HCT116 (cell line): Measurements from ENCODE around the gene ZNF438. TPM values are rescaled to one million over a fixed set of nuclear protein-coding genes. Genes with fewer than 3 reads are reported as not detected.
"Not testable (repeated sequence)": the region's sequence is repeated elsewhere in the genome, so short reads cannot be mapped to it uniquely, and the experiment has no call there.

ENCODE experiments used
- ATAC-seq: fragments of 200-7000 bp; cut with Tn5 transposase; 2 replicates; pipeline ENCODE4 v1.9.1; 2020; ENCODE audit warnings: mild to moderate bottlenecking, moderate library complexity
- BruUV-seq: library from RNA; stranded (reverse); fragments of 400-500 nt; replicated peaks from 2 replicates; lab custom pipeline; 2021; lab: Mats Ljungman, UMichigan
- CTCF ChIA-PET: fragments of 300-600 bp; sonication (Branson Sonifier 250); formaldehyde crosslinking; loops from one replicate; lab custom pipeline; 2021; ENCODE audit warnings: antibody characterized with exemption; lab: Charles Lee
- POLR2A ChIA-PET: fragments of 300-600, 350-600 bp; sonication (Branson Sonifier 250); formaldehyde crosslinking; loops from one replicate; lab custom pipeline; 2021; ENCODE audit warnings: antibody characterized with exemption; lab: Charles Lee
- RAD21 ChIA-PET, 2 experiments: fragments of 300-600 bp; sonication (Branson Sonifier 250); formaldehyde crosslinking; loops; one replicate each; lab custom pipeline; 2023; ENCODE audit warnings: low total read pairs in 2 of 2; ENCODE audit not compliant: uncharacterized antibody in 2 of 2, unreplicated experiment in 2 of 2, low non-redundant PET in 1 of 2; lab: Charles Lee
- DNase-seq: peaks from one replicate; pipeline ENCODE4 v3.0.0-alpha.2; 2010; ENCODE audit warnings: low read depth, low spot score
- H2AFZ ChIP-seq: fragments of 200-600 bp; shearing (Covaris generic), sonication (generic); 2 replicates; pipeline ENCODE4 v1.6.1; 2017; ENCODE audit warnings: low read depth, mixed run types, mixed read lengths, antibody characterized with exemption, low read length; ENCODE audit not compliant: poor library complexity, severe bottlenecking
- H3K27ac ChIP-seq: 2 replicates; pipeline ENCODE4 v1.5.1; 2012; ENCODE audit warnings: low read depth, low read length
- H3K27me3 ChIP-seq: fragments of 200-600 bp; sonication (generic); 2 replicates; pipeline ENCODE4 v1.6.1; 2016; ENCODE audit warnings: mixed run types, low read length, mixed read lengths; ENCODE audit not compliant: insufficient read depth
- H3K36me3 ChIP-seq, 2 experiments: fragments of 200-500 bp in 1 of 2; fragments of 200-600 bp in 1 of 2; sonication (Bioruptor generic) in 1 of 2; sonication (generic) in 1 of 2; 2 replicates each; pipeline versions ENCODE4 v1.5.1 to v1.6.1; 2014 to 2016; ENCODE audit warnings: low read length in 2 of 2, inconsistent platforms in 1 of 2, mixed read lengths in 1 of 2, mixed run types in 1 of 2; ENCODE audit not compliant: insufficient read depth in 2 of 2, control insufficient read depth in 1 of 2
- H3K4me1 ChIP-seq, 2 experiments: fragments of 200-600 bp in 1 of 2; sonication (generic) in 1 of 2; 2 replicates each; pipeline versions ENCODE4 v1.5.1 to v1.6.1; 2012 to 2017; ENCODE audit warnings: low read length in 2 of 2, inconsistent platforms in 1 of 2, mild to moderate bottlenecking in 1 of 2, mixed read lengths in 1 of 2, mixed run types in 1 of 2, moderate library complexity in 1 of 2; ENCODE audit not compliant: insufficient read depth in 2 of 2, control insufficient read depth in 1 of 2
- H3K4me2 ChIP-seq: fragments of 200-600 bp; sonication (generic); 2 replicates; pipeline ENCODE4 v1.6.1; 2017; ENCODE audit warnings: mixed run types, low read length, mixed read lengths
- H3K4me3 ChIP-seq, 2 experiments: fragments of 200-600 bp in 1 of 2; sonication (generic) in 1 of 2; replicated peaks in 1 of 2; 2 replicates each; pipeline ENCODE4 v1.5.1; 2011 to 2016; ENCODE audit warnings: low read length in 2 of 2, control low read depth in 1 of 2, low read depth in 1 of 2, mild to moderate bottlenecking in 1 of 2, mixed read lengths in 1 of 2, mixed run types in 1 of 2
- H3K79me2 ChIP-seq: fragments of 200-600 bp; sonication (generic); 2 replicates; pipeline ENCODE4 v1.6.1; 2017; ENCODE audit warnings: mild to moderate bottlenecking, mixed run types, low read length, moderate library complexity, mixed read lengths; ENCODE audit not compliant: insufficient read depth
- H3K9ac ChIP-seq: fragments of 200-600 bp; sonication (generic); 2 replicates; pipeline ENCODE4 v1.6.1; 2016; ENCODE audit warnings: low read length, mixed read lengths
- H3K9me2 ChIP-seq: fragments of 200-600 bp; sonication (generic), shearing (Covaris generic); 2 replicates; pipeline ENCODE4 v1.6.1; 2017; ENCODE audit warnings: mixed run types, mild to moderate bottlenecking, moderate library complexity; ENCODE audit not compliant: insufficient read depth
- H3K9me3 ChIP-seq, 2 experiments: fragments of 200-500 bp in 1 of 2; fragments of 200-600 bp in 1 of 2; sonication (Bioruptor generic) in 1 of 2; sonication (generic) in 1 of 2; 2 replicates each; pipeline ENCODE4 v1.6.1; 2014 to 2017; ENCODE audit warnings: low read length in 2 of 2, mixed read lengths in 2 of 2, inconsistent platforms in 1 of 2, low read depth in 1 of 2, mild to moderate bottlenecking in 1 of 2, mixed run types in 1 of 2, moderate library complexity in 1 of 2; ENCODE audit not compliant: control insufficient read depth in 1 of 2, insufficient read depth in 1 of 2
- H4K20me1 ChIP-seq: fragments of 200-600 bp; sonication (generic), shearing (Covaris generic); 2 replicates; pipeline ENCODE4 v1.6.1; 2017; ENCODE audit warnings: mixed run types, mild to moderate bottlenecking, moderate library complexity; ENCODE audit not compliant: insufficient read depth
- intact Hi-C: fragments of 100-400 bp; cut with micrococcal nuclease; formaldehyde crosslinking; loops from 2 replicates; pipeline ENCODE4 v1.10.0; 2022
- total RNA-seq: library from RNA; stranded (reverse); gene quantifications from one replicate; pipeline ENCODE4 v1.2.1, GENCODE V29; 2021; ENCODE audit not compliant: unreplicated experiment

ZNF438 gene
- total RNA-seq, 1 experiment from 2014 or later = 3.3 TPM

DNA sequence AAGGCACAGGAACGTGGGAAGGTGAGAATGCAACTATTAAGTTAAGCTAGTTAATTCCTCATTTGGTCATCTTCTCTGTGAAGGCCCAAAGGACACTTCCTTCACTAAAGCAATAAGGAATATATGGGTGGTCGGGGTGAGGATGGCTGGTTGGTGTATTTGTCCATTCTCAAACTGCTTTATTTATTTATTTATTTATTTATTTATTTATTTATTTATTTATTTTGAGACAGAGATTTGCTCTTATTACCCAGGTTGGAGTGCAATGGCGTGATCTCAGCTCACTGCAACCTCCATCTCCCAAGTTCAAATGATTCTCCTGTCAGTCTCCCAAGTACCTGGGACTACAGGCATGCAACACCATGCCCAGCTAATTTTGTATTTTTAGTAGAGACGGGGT, 236.6 kb downstream of the ZNF438 start:
- H3K36me3 ChIP-seq, H3K4me3 ChIP-seq, H3K4me1 ChIP-seq, H3K9me2 ChIP-seq, H4K20me1 ChIP-seq, RAD21 ChIA-PET, H3K79me2 ChIP-seq, DNase-seq, H2AFZ ChIP-seq, H3K27ac ChIP-seq, H3K4me2 ChIP-seq, H3K9ac ChIP-seq, ATAC-seq, POLR2A ChIA-PET, H3K9me3 ChIP-seq, BruUV-seq, H3K27me3 ChIP-seq, intact Hi-C loops: not testable (repeated sequence)
- CTCF ChIA-PET = interaction anchor here (1.0 kb wide), 1 partner anchor 43 kb away, joined by 3 read pairs; no protein-coding TSS in a partner anchor
